Measurements from ENCODE around the gene ANKRD39. TPM values are rescaled to one million over a fixed set of nuclear protein-coding genes. Genes with fewer than 3 reads are reported as not detected.

ANKRD39 gene
- total RNA-seq, 1 experiment from 2014 or later: 19.3 TPM

GRCh38 chr2:96852667-96853066 lies 5.1 kb downstream of the ANKRD39 start:
- H3K36me3 ChIP-seq (ENCODE audit: control insufficient read depth, insufficient read depth, low read length): peaks cover 7% of the 10 kb centered on the region
- TF ChIP-seq CTCF (IDR thresholded peaks at IDR 0.05; ENCODE audit: insufficient read depth in 1 of 2, low read depth in 1 of 2, low read length in 1 of 2, severe bottlenecking in 1 of 2, unreplicated experiment in 1 of 2): no peak
- ChIA-PET CTCF (interaction anchor here (0.7 kb wide), 2 partner anchors 13 to 95 kb away, joined by 5 to 6 read pairs; no protein-coding TSS in a partner anchor), POLR2A (no interaction called here)
- H3K4me1 Mint-ChIP-seq (ENCODE audit: low read depth, unreplicated experiment): peaks cover 7% of the 10 kb centered on the region
- no peak overlapping the region for H3K27ac Mint-ChIP-seq (ENCODE audit: unreplicated experiment)
- intact Hi-C loops (cut with micrococcal nuclease; ENCODE audit: unreplicated experiment): no loop called here
- no peak overlapping the region for H3K4me3 Mint-ChIP-seq (ENCODE audit: unreplicated experiment)
- peaks cover 4% of the 10 kb centered on the region; the same call in 1 of the 2 replicates for H3K4me1 ChIP-seq
- H3K27me3 Mint-ChIP-seq (ENCODE audit: insufficient read depth, unreplicated experiment): no peaks in the 10 kb centered on the region
- no peaks in the 10 kb centered on the region for H3K27me3 ChIP-seq (replicated peaks; ENCODE audit: control insufficient read depth, insufficient read depth, low read length)
- DNase-seq: no peak
- no peaks in the 10 kb centered on the region for H3K9me3 Mint-ChIP-seq (ENCODE audit: unreplicated experiment)
- no peak overlapping the region for H3K4me3 ChIP-seq (ENCODE audit: low read depth, low read length)
- no peaks in the 10 kb centered on the region for H3K9me3 ChIP-seq
- BruUV-seq (replicated peaks): no TSS peak
- H3K36me3 Mint-ChIP-seq (ENCODE audit: insufficient read depth, unreplicated experiment): peaks cover 27% of the 10 kb centered on the region

- Mint-ChIP-seq H3K36me3 (ENCODE audit: insufficient read depth, unreplicated experiment) (peaks cover 55% of the 10 kb centered on the region), H3K4me3 (ENCODE audit: unreplicated experiment) (no peak overlapping the region), H3K4me1 (ENCODE audit: low read depth, unreplicated experiment) (no peaks in the 10 kb centered on the region), H3K9me3 (ENCODE audit: unreplicated experiment) (no peaks in the 10 kb centered on the region), H3K27ac (ENCODE audit: unreplicated experiment) (no peak overlapping the region), H3K27me3 (ENCODE audit: insufficient read depth, unreplicated experiment) (no peaks in the 10 kb centered on the region)
- no peak for TF ChIP-seq CTCF (IDR thresholded peaks at IDR 0.05; ENCODE audit: insufficient read depth in 1 of 2, low read depth in 1 of 2, low read length in 1 of 2, severe bottlenecking in 1 of 2, unreplicated experiment in 1 of 2)
- H3K27me3 ChIP-seq (replicated peaks; ENCODE audit: control insufficient read depth, insufficient read depth, low read length): no peaks in the 10 kb centered on the region
- POLR2A ChIA-PET: no interaction called here
- BruUV-seq (replicated peaks): no TSS peak
- H3K9me3 ChIP-seq: no peaks in the 10 kb centered on the region
- H3K4me1 ChIP-seq: peaks cover 3% of the 10 kb centered on the region; the same call in 1 of the 2 replicates
- CTCF ChIA-PET: interaction anchor here (0.6 kb wide), 1 partner anchor 128 kb away, joined by 3 read pairs; no protein-coding TSS in a partner anchor
- H3K36me3 ChIP-seq (ENCODE audit: control insufficient read depth, insufficient read depth, low read length): peaks cover 4% of the 10 kb centered on the region
- intact Hi-C loops (cut with micrococcal nuclease; ENCODE audit: unreplicated experiment): no loop called here
- no peak overlapping the region for H3K4me3 ChIP-seq (ENCODE audit: low read depth, low read length)
- peak in 1 of 2 experiments; percentile 42 for DNase-seq
Observed at GRCh38 chr2:96848264-96848663, 9.6 kb downstream of the ANKRD39 start.

- intact Hi-C loops (cut with micrococcal nuclease; ENCODE audit: unreplicated experiment): no loop called here
- Mint-ChIP-seq H3K4me3 (ENCODE audit: unreplicated experiment) (no peak overlapping the region), H3K27me3 (ENCODE audit: insufficient read depth, unreplicated experiment) (no peaks in the 10 kb centered on the region), H3K36me3 (ENCODE audit: insufficient read depth, unreplicated experiment) (peaks cover 55% of the 10 kb centered on the region), H3K9me3 (ENCODE audit: unreplicated experiment) (no peaks in the 10 kb centered on the region), H3K27ac (ENCODE audit: unreplicated experiment) (no peak overlapping the region), H3K4me1 (ENCODE audit: low read depth, unreplicated experiment) (no peaks in the 10 kb centered on the region)
- BruUV-seq (replicated peaks): no TSS peak
- Histone ChIP-seq H3K36me3 (ENCODE audit: control insufficient read depth, insufficient read depth, low read length) (peaks cover 4% of the 10 kb centered on the region), H3K4me1 (peaks cover 3% of the 10 kb centered on the region; the same call in 1 of the 2 replicates), H3K9me3 (no peaks in the 10 kb centered on the region), H3K4me3 (ENCODE audit: low read depth, low read length) (no peak overlapping the region), H3K27me3 (replicated peaks; ENCODE audit: control insufficient read depth, insufficient read depth, low read length) (no peaks in the 10 kb centered on the region)
- POLR2A ChIA-PET: no interaction called here
- no peak for DNase-seq
- TF ChIP-seq CTCF (IDR thresholded peaks at IDR 0.05; ENCODE audit: insufficient read depth in 1 of 2, low read depth in 1 of 2, low read length in 1 of 2, severe bottlenecking in 1 of 2, unreplicated experiment in 1 of 2): no peak
- CTCF ChIA-PET: interaction anchor here (0.7 kb wide), 1 partner anchor 11 kb away, joined by 3 read pairs; no protein-coding TSS in a partner anchor
Observed at GRCh38 chr2:96847586-96847985, 10.2 kb downstream of the ANKRD39 start.
